A549 (cell line): ENCODE data around the gene ADAT1.

ENCODE experiments used
- EP300 ChIP-seq, 2 experiments: fragments of >200 bp; sonication (Bioruptor Twin); formaldehyde crosslinking; IDR thresholded peaks; 2 replicates in 1 of 2; 3 replicates in 1 of 2; pipeline ENCODE4 v1.6.1; 2016 to 2017
- ESRRA ChIP-seq: fragments of 150-350 bp; IDR thresholded peaks from 2 replicates; pipeline ENCODE4 v1.6.1; 2014; ENCODE audit warnings: mild to moderate bottlenecking, low read length, borderline replicate concordance
- HDAC2 ChIP-seq: fragments of 200-600 bp; sonication (generic); IDR thresholded peaks from 2 replicates; pipeline ENCODE4 v1.6.1; 2016
- MAFK ChIP-seq: fragments of 450-650 bp; IDR thresholded peaks from 2 replicates; pipeline ENCODE4 v1.6.1; 2014; ENCODE audit not compliant: partially characterized antibody
- POLR2A ChIP-seq: IDR thresholded peaks from 2 replicates; pipeline ENCODE4 v1.6.1; 2012; ENCODE audit warnings: mild to moderate bottlenecking, low read length
- POLR2AphosphoS2 ChIP-seq: conservative IDR thresholded peaks from 2 replicates; pipeline ENCODE4 v1.6.1; 2012; ENCODE audit warnings: low read length, improper control_type of control experiment, inconsistent platforms
- TF ChIP-seq, protein P1 (sequence below): fragments of >200 bp; sonication (Bioruptor Twin); formaldehyde crosslinking; IDR thresholded peaks from 3 replicates; pipeline ENCODE4 v1.5.1; 2016
- TF ChIP-seq, protein P2 (sequence below): IDR thresholded peaks from 2 replicates; pipeline ENCODE4 v1.6.1; 2012
- TF ChIP-seq, protein P3 (sequence below): fragments of 150-350 bp; IDR thresholded peaks from 2 replicates; pipeline ENCODE4 v1.6.1; 2014; ENCODE audit warnings: low read depth, mild to moderate bottlenecking, low read length

GRCh38 chr16:75579281-75579834 is 43.7 kb downstream of the ADAT1 start:
- TF ChIP-seq, protein P1, sequence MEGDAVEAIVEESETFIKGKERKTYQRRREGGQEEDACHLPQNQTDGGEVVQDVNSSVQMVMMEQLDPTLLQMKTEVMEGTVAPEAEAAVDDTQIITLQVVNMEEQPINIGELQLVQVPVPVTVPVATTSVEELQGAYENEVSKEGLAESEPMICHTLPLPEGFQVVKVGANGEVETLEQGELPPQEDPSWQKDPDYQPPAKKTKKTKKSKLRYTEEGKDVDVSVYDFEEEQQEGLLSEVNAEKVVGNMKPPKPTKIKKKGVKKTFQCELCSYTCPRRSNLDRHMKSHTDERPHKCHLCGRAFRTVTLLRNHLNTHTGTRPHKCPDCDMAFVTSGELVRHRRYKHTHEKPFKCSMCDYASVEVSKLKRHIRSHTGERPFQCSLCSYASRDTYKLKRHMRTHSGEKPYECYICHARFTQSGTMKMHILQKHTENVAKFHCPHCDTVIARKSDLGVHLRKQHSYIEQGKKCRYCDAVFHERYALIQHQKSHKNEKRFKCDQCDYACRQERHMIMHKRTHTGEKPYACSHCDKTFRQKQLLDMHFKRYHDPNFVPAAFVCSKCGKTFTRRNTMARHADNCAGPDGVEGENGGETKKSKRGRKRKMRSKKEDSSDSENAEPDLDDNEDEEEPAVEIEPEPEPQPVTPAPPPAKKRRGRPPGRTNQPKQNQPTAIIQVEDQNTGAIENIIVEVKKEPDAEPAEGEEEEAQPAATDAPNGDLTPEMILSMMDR: no peak
- TF ChIP-seq POLR2AphosphoS2 (no peak), POLR2A (no peak), EP300 (IDR thresholded peaks at IDR 0.05) (no peak), HDAC2 (no peak), MAFK (no peak), ESRRA (no peak)
- TF ChIP-seq, protein P2, sequence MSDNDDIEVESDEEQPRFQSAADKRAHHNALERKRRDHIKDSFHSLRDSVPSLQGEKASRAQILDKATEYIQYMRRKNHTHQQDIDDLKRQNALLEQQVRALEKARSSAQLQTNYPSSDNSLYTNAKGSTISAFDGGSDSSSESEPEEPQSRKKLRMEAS: no peak
- TF ChIP-seq, protein P3, sequence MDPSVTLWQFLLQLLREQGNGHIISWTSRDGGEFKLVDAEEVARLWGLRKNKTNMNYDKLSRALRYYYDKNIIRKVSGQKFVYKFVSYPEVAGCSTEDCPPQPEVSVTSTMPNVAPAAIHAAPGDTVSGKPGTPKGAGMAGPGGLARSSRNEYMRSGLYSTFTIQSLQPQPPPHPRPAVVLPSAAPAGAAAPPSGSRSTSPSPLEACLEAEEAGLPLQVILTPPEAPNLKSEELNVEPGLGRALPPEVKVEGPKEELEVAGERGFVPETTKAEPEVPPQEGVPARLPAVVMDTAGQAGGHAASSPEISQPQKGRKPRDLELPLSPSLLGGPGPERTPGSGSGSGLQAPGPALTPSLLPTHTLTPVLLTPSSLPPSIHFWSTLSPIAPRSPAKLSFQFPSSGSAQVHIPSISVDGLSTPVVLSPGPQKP: no peak
